PFSK-1 (cell line): ENCODE measurements around the gene FGGY.

ENCODE experiments used
- POLR2AphosphoS5 ChIP-seq: IDR thresholded peaks from 2 replicates; pipeline ENCODE4 v1.6.1; 2012; ENCODE audit warnings: low read depth, mild to moderate bottlenecking, control low read depth, low read length, moderate library complexity
- TAF1 ChIP-seq: IDR thresholded peaks from 2 replicates; pipeline ENCODE4 v1.6.1; 2012; ENCODE audit warnings: low read length, control low read depth, borderline replicate concordance; ENCODE audit not compliant: insufficient read depth
- TF ChIP-seq, protein P1 (sequence below), 2 experiments: IDR thresholded peaks; 2 replicates each; pipeline versions ENCODE4 v1.6.1 to v1.8.0; 2011 to 2012; ENCODE audit warnings: low read depth in 2 of 2, low read length in 2 of 2, control low read depth in 1 of 2, inconsistent platforms in 1 of 2, mild to moderate bottlenecking in 1 of 2, moderate library complexity in 1 of 2; ENCODE audit not compliant: insufficient read depth in 1 of 2

GRCh38 chr1:59316497-59317128 lies 19.7 kb downstream of the FGGY start:
- TF ChIP-seq POLR2AphosphoS5 (no peak), TAF1 (no peak)
- TF ChIP-seq, protein P1, sequence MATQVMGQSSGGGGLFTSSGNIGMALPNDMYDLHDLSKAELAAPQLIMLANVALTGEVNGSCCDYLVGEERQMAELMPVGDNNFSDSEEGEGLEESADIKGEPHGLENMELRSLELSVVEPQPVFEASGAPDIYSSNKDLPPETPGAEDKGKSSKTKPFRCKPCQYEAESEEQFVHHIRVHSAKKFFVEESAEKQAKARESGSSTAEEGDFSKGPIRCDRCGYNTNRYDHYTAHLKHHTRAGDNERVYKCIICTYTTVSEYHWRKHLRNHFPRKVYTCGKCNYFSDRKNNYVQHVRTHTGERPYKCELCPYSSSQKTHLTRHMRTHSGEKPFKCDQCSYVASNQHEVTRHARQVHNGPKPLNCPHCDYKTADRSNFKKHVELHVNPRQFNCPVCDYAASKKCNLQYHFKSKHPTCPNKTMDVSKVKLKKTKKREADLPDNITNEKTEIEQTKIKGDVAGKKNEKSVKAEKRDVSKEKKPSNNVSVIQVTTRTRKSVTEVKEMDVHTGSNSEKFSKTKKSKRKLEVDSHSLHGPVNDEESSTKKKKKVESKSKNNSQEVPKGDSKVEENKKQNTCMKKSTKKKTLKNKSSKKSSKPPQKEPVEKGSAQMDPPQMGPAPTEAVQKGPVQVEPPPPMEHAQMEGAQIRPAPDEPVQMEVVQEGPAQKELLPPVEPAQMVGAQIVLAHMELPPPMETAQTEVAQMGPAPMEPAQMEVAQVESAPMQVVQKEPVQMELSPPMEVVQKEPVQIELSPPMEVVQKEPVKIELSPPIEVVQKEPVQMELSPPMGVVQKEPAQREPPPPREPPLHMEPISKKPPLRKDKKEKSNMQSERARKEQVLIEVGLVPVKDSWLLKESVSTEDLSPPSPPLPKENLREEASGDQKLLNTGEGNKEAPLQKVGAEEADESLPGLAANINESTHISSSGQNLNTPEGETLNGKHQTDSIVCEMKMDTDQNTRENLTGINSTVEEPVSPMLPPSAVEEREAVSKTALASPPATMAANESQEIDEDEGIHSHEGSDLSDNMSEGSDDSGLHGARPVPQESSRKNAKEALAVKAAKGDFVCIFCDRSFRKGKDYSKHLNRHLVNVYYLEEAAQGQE (IDR thresholded peaks at IDR 0.05; ENCODE audit: insufficient read depth in 1 of 2, low read depth in 2 of 2, low read length in 2 of 2), result no peak
